H1 (cell line): ENCODE results near the gene CLDN12.

Experiments
- CHD7 ChIP-seq: fragments of 300-600 bp; sonication (generic); IDR thresholded peaks from 2 replicates; pipeline ENCODE4 v1.7.1; 2012; ENCODE audit warnings: low read length, moderate library complexity, mild to moderate bottlenecking, inconsistent platforms; ENCODE audit not compliant: insufficient replicate concordance
- CTCF ChIP-seq, 3 experiments: IDR thresholded peaks; 1 replicate in 2 of 3; 2 replicates in 1 of 3; pipeline versions ENCODE4 v1.5.1 to v1.6.1; 2011; ENCODE audit warnings: low read length in 3 of 3, mild to moderate bottlenecking in 3 of 3, inconsistent platforms in 2 of 3, low read depth in 1 of 3, moderate library complexity in 1 of 3; ENCODE audit not compliant: insufficient read depth in 1 of 3; ENCODE audit errors: control extremely low read depth in 1 of 3
- JUN ChIP-seq: IDR thresholded peaks from 2 replicates; pipeline ENCODE4 v1.6.1; 2011; ENCODE audit warnings: low read depth, mild to moderate bottlenecking, improper control_type of control experiment, low read length
- POLR2AphosphoS5 ChIP-seq: IDR thresholded peaks from 2 replicates; pipeline ENCODE4 v1.6.1; 2011; ENCODE audit warnings: low read depth, low read length
- RBBP5 ChIP-seq: IDR thresholded peaks from 2 replicates; pipeline ENCODE4 v1.7.1; 2012; ENCODE audit warnings: low read depth, mild to moderate bottlenecking, inconsistent platforms, low read length, moderate library complexity, borderline replicate concordance

GRCh38 chr7:90458104-90458503 lies 54.8 kb downstream of the CLDN12 start:
- TF ChIP-seq CTCF (IDR thresholded peaks at IDR 0.05; ENCODE audit: control extremely low read depth in 1 of 3, insufficient read depth in 1 of 3, low read depth in 1 of 3, low read length in 3 of 3) (no peak), POLR2AphosphoS5 (no peak), RBBP5 (no peak), JUN (no peak), CHD7 (no peak)
